Mesodermal cell (in vitro differentiated cells): ENCODE measurements around the gene TRIM65.

Source experiments
- H3K27ac ChIP-seq: 2 replicates; pipeline ENCODE4 v1.7.0; 2013; ENCODE audit warnings: mild to moderate bottlenecking, low read depth, low read length, moderate library complexity; ENCODE audit not compliant: severe bottlenecking
- H3K36me3 ChIP-seq: 2 replicates; pipeline ENCODE4 v1.7.1; 2013; ENCODE audit warnings: mild to moderate bottlenecking, low read length, moderate library complexity; ENCODE audit not compliant: control insufficient read depth, insufficient read depth
- H3K4me1 ChIP-seq: one replicate; pipeline ENCODE4 v1.7.1; 2013; ENCODE audit warnings: mild to moderate bottlenecking, low read length; ENCODE audit not compliant: insufficient read depth, control insufficient read depth, poor library complexity, severe bottlenecking
- H3K4me3 ChIP-seq: 2 replicates; pipeline ENCODE4 v1.7.0; 2013; ENCODE audit warnings: low read length, control low read depth, mild to moderate bottlenecking; ENCODE audit not compliant: insufficient read depth, poor library complexity, severe bottlenecking; ENCODE audit errors: extremely low read depth
- H3K9me3 ChIP-seq: 2 replicates; pipeline ENCODE4 v1.7.1; 2013; ENCODE audit warnings: mild to moderate bottlenecking, low read length, moderate library complexity; ENCODE audit not compliant: control insufficient read depth
- WGBS, 2 experiments: methylation state at CpG; one replicate each; pipeline ENCODE4 v1.1.5; 2013; ENCODE audit warnings: missing lambda C conversion rate in 2 of 2; ENCODE audit not compliant: insufficient coverage in 2 of 2; 5-methylcytosine and 5-hydroxymethylcytosine counted together

TRIM65 gene

GRCh38 chr17:75849279-75849646 lies 47.5 kb downstream of the TRIM65 start:
- no peaks in the 10 kb centered on the region for H3K9me3 ChIP-seq
- WGBS, 2 experiments = 96 to 97% methylated on average over 11 of the region's 11 CpGs
- H3K36me3 ChIP-seq = peaks cover 70% of the 10 kb centered on the region
- no peak overlapping the region for H3K4me3 ChIP-seq
- peak overlapping the region; percentile 62 for H3K27ac ChIP-seq
- H3K4me1 ChIP-seq = peaks cover 34% of the 10 kb centered on the region

GRCh38 chr17:75848523-75849278 lies 48.0 kb downstream of the TRIM65 start:
- Histone ChIP-seq H3K4me1 (peaks cover 34% of the 10 kb centered on the region), H3K9me3 (no peaks in the 10 kb centered on the region), H3K27ac (peak overlapping the region; percentile 62), H3K4me3 (no peak overlapping the region), H3K36me3 (peaks cover 70% of the 10 kb centered on the region)
- 54 to 57% methylated on average over 15 to 16 of the region's 16 CpGs for WGBS, 2 experiments

- Histone ChIP-seq H3K27ac (no peak overlapping the region), H3K36me3 (peaks cover 70% of the 10 kb centered on the region), H3K4me3 (no peak overlapping the region), H3K4me1 (peaks cover 26% of the 10 kb centered on the region), H3K9me3 (no peaks in the 10 kb centered on the region)
- WGBS, 2 experiments = 88 to 94% methylated on average over 14 to 16 of the region's 25 CpGs
Measured at GRCh38 chr17:75847614-75848522, 48.9 kb downstream of the TRIM65 start.

GRCh38 chr17:75846692-75847613 lies 49.8 kb downstream of the TRIM65 start:
- Histone ChIP-seq H3K9me3 (no peaks in the 10 kb centered on the region), H3K36me3 (peaks cover 61% of the 10 kb centered on the region), H3K4me1 (peaks cover 20% of the 10 kb centered on the region), H3K4me3 (no peak overlapping the region), H3K27ac (peak overlapping the region; percentile 75)
- WGBS, 2 experiments = 93 to 97% methylated on average over 32 to 33 of the region's 34 CpGs

GRCh38 chr17:75845933-75846691 lies 50.6 kb downstream of the TRIM65 start:
- peak overlapping the region; percentile 75 for H3K27ac ChIP-seq

GRCh38 chr17:75845058-75845711 lies 51.6 kb downstream of the TRIM65 start:
- Histone ChIP-seq H3K4me3 (no peak overlapping the region), H3K9me3 (no peaks in the 10 kb centered on the region), H3K4me1 (peaks cover 20% of the 10 kb centered on the region), H3K36me3 (peaks cover 43% of the 10 kb centered on the region), H3K27ac (peak overlapping the region; percentile 75)
- 49 to 64% methylated on average over 16 to 18 of the region's 21 CpGs for WGBS, 2 experiments

More at GRCh38 chr17:75845933-75846691, 50.6 kb downstream of the TRIM65 start:
- Histone ChIP-seq H3K36me3 (peaks cover 53% of the 10 kb centered on the region), H3K4me3 (no peak overlapping the region), H3K9me3 (no peaks in the 10 kb centered on the region), H3K4me1 (peaks cover 20% of the 10 kb centered on the region)
- WGBS, 2 experiments = 88 to 89% methylated on average over 13 to 16 of the region's 22 CpGs

- peaks cover 38% of the 10 kb centered on the region for H3K36me3 ChIP-seq
- peak overlapping the region; percentile 57 for H3K27ac ChIP-seq
- no peaks in the 10 kb centered on the region for H3K9me3 ChIP-seq
- 70 to 88% methylated on average over 6 to 8 of the region's 14 CpGs for WGBS, 2 experiments
- H3K4me1 ChIP-seq = peaks cover 17% of the 10 kb centered on the region
- no peak overlapping the region for H3K4me3 ChIP-seq
Measured at GRCh38 chr17:75844530-75845057, 52.2 kb downstream of the TRIM65 start.

- no peaks in the 10 kb centered on the region for H3K9me3 ChIP-seq
- H3K27ac ChIP-seq = peak within 1 kb of the TSS; percentile 57
- no peak within 1 kb of the TSS for H3K4me3 ChIP-seq
- H3K4me1 ChIP-seq = peaks cover 17% of the 10 kb centered on the region
- peaks cover 31% of the 10 kb centered on the region for H3K36me3 ChIP-seq
- whole genome bisulfite sequencing, 2 experiments = 96 to 98% methylated on average over 21 to 31 of the region's 35 CpGs
Measured at GRCh38 chr17:75843577-75844529, 52.9 kb downstream of the TRIM65 start, which contains the start of gene UNC13D. UNC13D (minus strand) TSS chr17:75844404; CDS start chr17:75844337, 67 bp downstream.
